Smooth muscle cell (in vitro differentiated cells): ENCODE measurements around the gene OR2Y1. TPM values are rescaled to one million over a fixed set of nuclear protein-coding genes. Genes with fewer than 3 reads are reported as not detected.
"Not testable (repeated sequence)": the region's sequence is repeated elsewhere in the genome, so short reads cannot be mapped to it uniquely, and the experiment has no call there.

ENCODE experiments used
- DNase-seq: peaks from one replicate; lab custom pipeline; 2025; ENCODE audit not compliant: unreplicated experiment; lab: John Stamatoyannopoulos, UW
- H2AFZ ChIP-seq: fragments of 200-600 bp; sonication (generic); 2 replicates; pipeline ENCODE4 v1.6.0; 2016; ENCODE audit warnings: antibody characterized with exemption, low read depth, mild to moderate bottlenecking
- H3F3A ChIP-seq: fragments of 200-600 bp; sonication (generic); 2 replicates; pipeline ENCODE4 v1.6.0; 2017; ENCODE audit warnings: antibody characterized with exemption, low read depth
- H3K27ac ChIP-seq: fragments of 200-600 bp; sonication (generic); 2 replicates; pipeline ENCODE4 v1.5.1; 2016; ENCODE audit warnings: low read depth, mild to moderate bottlenecking
- H3K27me3 ChIP-seq: fragments of 200-600 bp; sonication (generic); 2 replicates; pipeline ENCODE4 v1.6.1; 2016; ENCODE audit warnings: low read depth, mild to moderate bottlenecking
- H3K36me3 ChIP-seq: fragments of 200-600 bp; sonication (generic); 2 replicates; pipeline ENCODE4 v1.5.1; 2016; ENCODE audit warnings: low read depth
- H3K4me1 ChIP-seq: fragments of 200-600 bp; sonication (generic); 2 replicates; pipeline ENCODE4 v1.5.1; 2016; ENCODE audit warnings: low read depth
- H3K4me2 ChIP-seq: fragments of 200-600 bp; sonication (generic); 2 replicates; pipeline ENCODE4 v1.6.0; 2016; ENCODE audit warnings: mild to moderate bottlenecking
- H3K4me3 ChIP-seq: fragments of 200-600 bp; sonication (generic); 2 replicates; pipeline ENCODE4 v1.5.1; 2016; ENCODE audit warnings: mild to moderate bottlenecking
- H3K79me2 ChIP-seq: fragments of 200-600 bp; sonication (generic); 2 replicates; pipeline ENCODE4 v1.6.0; 2016; ENCODE audit warnings: low read depth, mild to moderate bottlenecking
- H3K9ac ChIP-seq: fragments of 200-600 bp; sonication (generic); 2 replicates; pipeline ENCODE4 v1.6.0; 2016; ENCODE audit warnings: low read depth
- H3K9me3 ChIP-seq: fragments of 200-600 bp; sonication (generic); replicated peaks from 2 replicates; pipeline ENCODE4 v1.5.1; 2016; ENCODE audit warnings: low read depth
- H4K20me1 ChIP-seq: fragments of 200-600 bp; sonication (generic); 2 replicates; pipeline ENCODE4 v1.6.0; 2016; ENCODE audit warnings: low read depth
- CTCF ChIP-seq: fragments of 200-600 bp; sonication (generic); IDR thresholded peaks from 2 replicates; pipeline ENCODE4 v1.5.1; 2017; ENCODE audit warnings: borderline replicate concordance, mild to moderate bottlenecking, antibody characterized with exemption; ENCODE audit not compliant: insufficient read depth, poor library complexity, severe bottlenecking
- WGBS: methylation state at CpG from one replicate; pipeline ENCODE4 v1.1.7; 2016; ENCODE audit warnings: low lambda C conversion rate; 5-methylcytosine and 5-hydroxymethylcytosine counted together
- polyA plus RNA-seq: library from polyadenylated mRNA; unstranded; fragments of >200 nt; fragmentation: Nextera tagmentation; extraction: Ambion mirVana; gene quantifications from 2 replicates; pipeline ENCODE4 v1.2.1, GENCODE V29; 2016
- total RNA-seq: library from RNA; depleted of rRNA; stranded (reverse); fragments of >200 nt; gene quantifications from 2 replicates; pipeline ENCODE4 v1.2.3, GENCODE V29; 2014

OR2Y1 gene
- total and polyA plus RNA-seq, 2 experiments from 2014 or later, result not detected

- no peaks in the 10 kb centered on the region for H3K36me3 ChIP-seq
- H3K4me3 ChIP-seq, result no peak overlapping the region
- H3K79me2 ChIP-seq, result no peaks in the 10 kb centered on the region
- WGBS, result 64% methylated on average over 6 of the region's 6 CpGs
- no peak overlapping the region for H3K4me2 ChIP-seq
- H3F3A ChIP-seq, result no peaks in the 10 kb centered on the region
- H3K9me3 ChIP-seq, result no peaks in the 10 kb centered on the region
- peaks cover 30% of the 10 kb centered on the region for H3K27me3 ChIP-seq
- H3K9ac ChIP-seq, result no peak overlapping the region
- no peak for DNase-seq
- H4K20me1 ChIP-seq, result no peaks in the 10 kb centered on the region
- no peaks in the 10 kb centered on the region for H3K4me1 ChIP-seq
- H2AFZ ChIP-seq, result no peak overlapping the region
- H3K27ac ChIP-seq, result no peak overlapping the region
- no peak for TF ChIP-seq CTCF
Measured at GRCh38 chr5:180742727-180743126, 2.9 kb upstream of the OR2Y1 start.

- DNase-seq, H3K9me3 ChIP-seq, H4K20me1 ChIP-seq, H3K4me2 ChIP-seq, H3K36me3 ChIP-seq, H3K27ac ChIP-seq, H3K4me1 ChIP-seq, H3K79me2 ChIP-seq, H3F3A ChIP-seq, H2AFZ ChIP-seq, H3K9ac ChIP-seq, H3K4me3 ChIP-seq: not testable (repeated sequence)
- peaks cover 30% of the 10 kb centered on the region for H3K27me3 ChIP-seq
- 81% methylated on average over 4 of the region's 4 CpGs for WGBS
Measured at GRCh38 chr5:180740953-180741352, 1.1 kb upstream of the OR2Y1 start.

GRCh38 chr5:180739271-180739670 is 587 bp downstream of the OR2Y1 start:
- no peak for TF ChIP-seq CTCF
- H3K4me3 ChIP-seq, result no peak overlapping the region

GRCh38 chr5:180736536-180736935 is 3.3 kb downstream of the OR2Y1 start:
- Histone ChIP-seq H3F3A (no peaks in the 10 kb centered on the region), H2AFZ (no peak overlapping the region), H3K27me3 (peaks cover 20% of the 10 kb centered on the region), H3K4me3 (no peak overlapping the region), H3K36me3 (no peaks in the 10 kb centered on the region), H3K4me2 (no peak overlapping the region), H3K4me1 (no peaks in the 10 kb centered on the region), H4K20me1 (no peaks in the 10 kb centered on the region), H3K27ac (no peak overlapping the region), H3K9me3 (no peaks in the 10 kb centered on the region), H3K9ac (no peak overlapping the region), H3K79me2 (no peaks in the 10 kb centered on the region)
- no peak for DNase-seq
- no peak for TF ChIP-seq CTCF
- WGBS, result 90% methylated on average over 2 of the region's 2 CpGs

More at GRCh38 chr5:180739271-180739670, 587 bp downstream of the OR2Y1 start:
- H4K20me1 ChIP-seq, result no peaks in the 10 kb centered on the region
- no peaks in the 10 kb centered on the region for H3K4me1 ChIP-seq
- 73% methylated on average over 10 of the region's 10 CpGs for WGBS
- no peak for DNase-seq
- no peak overlapping the region for H2AFZ ChIP-seq
- H3K9me3 ChIP-seq, result no peaks in the 10 kb centered on the region
- no peaks in the 10 kb centered on the region for H3K36me3 ChIP-seq
- peaks cover 19% of the 10 kb centered on the region for H3K27me3 ChIP-seq
- H3K4me2 ChIP-seq, result no peak overlapping the region
- no peaks in the 10 kb centered on the region for H3K79me2 ChIP-seq
- no peaks in the 10 kb centered on the region for H3F3A ChIP-seq
- H3K9ac ChIP-seq, result no peak overlapping the region
- no peak overlapping the region for H3K27ac ChIP-seq
